CD8-positive, alpha-beta memory T cell (primary cell): ENCODE measurements around the gene NSMF. TPM values are rescaled to one million over a fixed set of nuclear protein-coding genes. Genes with fewer than 3 reads are reported as not detected.

Experiments
- CTCF ChIA-PET: fragments of 350-600 bp; sonication (Branson Sonifier 250); formaldehyde crosslinking; loops from one replicate; lab custom pipeline; 2021; ENCODE audit warnings: antibody characterized with exemption; lab: Charles Lee
- POLR2A ChIA-PET: fragments of 350-600 bp; sonication (Branson Sonifier 250); formaldehyde crosslinking; loops from one replicate; lab custom pipeline; 2021; ENCODE audit warnings: antibody characterized with exemption; lab: Charles Lee
- DNase-seq, 5 donors: peaks; one replicate each; pipeline versions ENCODE4 v3.0.0 to v3.0.0-alpha.2; 2020 to 2022; ENCODE audit warnings: mixed read lengths in 1 of 5
- H3K27ac ChIP-seq: one replicate; pipeline ENCODE4 v1.7.0; 2013; ENCODE audit warnings: low read depth, mild to moderate bottlenecking, low read length, moderate library complexity
- H3K27me3 ChIP-seq: 2 replicates; pipeline ENCODE4 v1.7.0; 2013; ENCODE audit warnings: low read length, mild to moderate bottlenecking; ENCODE audit not compliant: insufficient read depth, poor library complexity, severe bottlenecking
- H3K36me3 ChIP-seq: 2 replicates; pipeline ENCODE4 v1.7.0; 2013; ENCODE audit warnings: mild to moderate bottlenecking, low read length, moderate library complexity; ENCODE audit not compliant: insufficient read depth
- H3K4me1 ChIP-seq: 2 replicates; pipeline ENCODE4 v1.7.0; 2013; ENCODE audit warnings: mild to moderate bottlenecking, low read length, moderate library complexity; ENCODE audit not compliant: insufficient read depth
- H3K4me3 ChIP-seq: 2 replicates; pipeline ENCODE4 v1.7.0; 2013; ENCODE audit warnings: mild to moderate bottlenecking, low read length
- H3K9me3 ChIP-seq: 2 replicates; pipeline ENCODE4 v1.7.0; 2013; ENCODE audit warnings: mild to moderate bottlenecking, low read length
- H3K27ac Mint-ChIP-seq, 8 donors: one replicate each; pipeline ENCODE4 v1.8.0; 2020 to 2021; ENCODE audit warnings: mixed read lengths in 8 of 8, mild to moderate bottlenecking in 6 of 8, inconsistent platforms in 3 of 8, moderate library complexity in 3 of 8
- H3K27me3 Mint-ChIP-seq, 2 donors: one replicate each; pipeline ENCODE4 v1.8.0; 2020 to 2021; ENCODE audit warnings: mixed read lengths in 2 of 2, mild to moderate bottlenecking in 1 of 2, moderate library complexity in 1 of 2
- H3K36me3 Mint-ChIP-seq, 3 donors: one replicate each; pipeline ENCODE4 v1.8.0; 2020 to 2021; ENCODE audit warnings: mixed read lengths in 3 of 3, inconsistent platforms in 1 of 3, mild to moderate bottlenecking in 1 of 3
- H3K4me1 Mint-ChIP-seq, 3 donors: one replicate each; pipeline ENCODE4 v1.8.0; 2020 to 2021; ENCODE audit warnings: mixed read lengths in 3 of 3, inconsistent platforms in 1 of 3, mild to moderate bottlenecking in 1 of 3
- H3K4me3 Mint-ChIP-seq, 7 donors: one replicate each; pipeline ENCODE4 v1.8.0; 2020 to 2021; ENCODE audit warnings: mixed read lengths in 7 of 7, mild to moderate bottlenecking in 6 of 7, moderate library complexity in 4 of 7, inconsistent platforms in 2 of 7
- H3K9me3 Mint-ChIP-seq, 5 donors: one replicate each; pipeline ENCODE4 v1.8.0; 2020 to 2022; ENCODE audit warnings: mixed read lengths in 5 of 5, mild to moderate bottlenecking in 3 of 5, moderate library complexity in 2 of 5, inconsistent platforms in 1 of 5
- polyA plus RNA-seq: library from polyadenylated mRNA; unstranded; fragments of 300-500 nt; fragmentation: Illumina TruSeq; gene quantifications from one replicate; pipeline ENCODE4 v1.2.3, GENCODE V29; 2021
- total RNA-seq, 2 experiments: library from RNA; stranded (reverse); gene quantifications; one replicate each; pipeline ENCODE4 v1.2.3, GENCODE V29; 2021

The NSMF gene
- total and polyA plus RNA-seq, 3 experiments from 2014 or later: 15.4 to 42.8 (median 40.9) TPM

GRCh38 chr9:137435381-137435891, 23.7 kb downstream of the NSMF start:
- H3K27me3 ChIP-seq: no peaks in the 10 kb centered on the region
- no peaks in the 10 kb centered on the region for H3K36me3 Mint-ChIP-seq

GRCh38 chr9:137434498-137435380, 24.4 kb downstream of the NSMF start:
- peaks cover 0 to 6% (median 0%) of the 10 kb centered on the region in 3 donors for H3K4me1 Mint-ChIP-seq
- ChIA-PET POLR2A (no interaction called here), CTCF (interaction anchor here (1.2 kb wide), 1 partner anchor 9 kb away, joined by 5 read pairs; no protein-coding TSS in a partner anchor)

More at GRCh38 chr9:137435381-137435891, 23.7 kb downstream of the NSMF start:
- ChIA-PET CTCF (interaction anchor here (1.2 kb wide), 1 partner anchor 9 kb away, joined by 5 read pairs; no protein-coding TSS in a partner anchor), POLR2A (no interaction called here)
- H3K27me3 Mint-ChIP-seq: peaks cover 4% of the 10 kb centered on the region in 2 donors
- peak in 1 of 5 donors; percentile 34 for DNase-seq
- no peak overlapping the region for H3K4me3 Mint-ChIP-seq
- Histone ChIP-seq H3K9me3 (no peaks in the 10 kb centered on the region), H3K4me1 (no peaks in the 10 kb centered on the region), H3K4me3 (no peak overlapping the region), H3K27ac (peak overlapping the region; percentile 54), H3K36me3 (no peaks in the 10 kb centered on the region)
- H3K4me1 Mint-ChIP-seq: peaks cover 0 to 6% (median 0%) of the 10 kb centered on the region in 3 donors
- no peaks in the 10 kb centered on the region for H3K9me3 Mint-ChIP-seq
- H3K27ac Mint-ChIP-seq: no peak overlapping the region

GRCh38 chr9:137433916-137434431, 25.2 kb downstream of the NSMF start:
- H3K4me3 Mint-ChIP-seq: no peak overlapping the region
- ChIA-PET CTCF (no interaction called here), POLR2A (no interaction called here)
- H3K36me3 Mint-ChIP-seq: no peaks in the 10 kb centered on the region
- H3K27me3 ChIP-seq: no peaks in the 10 kb centered on the region
- H3K4me3 ChIP-seq: no peak overlapping the region
- no peaks in the 10 kb centered on the region for H3K9me3 ChIP-seq
- H3K36me3 ChIP-seq: no peaks in the 10 kb centered on the region
- H3K27ac Mint-ChIP-seq: no peak overlapping the region
- DNase-seq: peak in 1 of 5 donors; percentile 39
- no peak overlapping the region for H3K27ac ChIP-seq
- no peaks in the 10 kb centered on the region for H3K9me3 Mint-ChIP-seq
- no peaks in the 10 kb centered on the region for H3K4me1 ChIP-seq
- peaks cover 0 to 6% (median 0%) of the 10 kb centered on the region in 3 donors for H3K4me1 Mint-ChIP-seq
- no peaks in the 10 kb centered on the region for H3K27me3 Mint-ChIP-seq

More at GRCh38 chr9:137434498-137435380, 24.4 kb downstream of the NSMF start:
- Histone ChIP-seq H3K27me3 (no peaks in the 10 kb centered on the region), H3K36me3 (no peaks in the 10 kb centered on the region), H3K27ac (no peak overlapping the region), H3K4me1 (no peaks in the 10 kb centered on the region), H3K9me3 (no peaks in the 10 kb centered on the region), H3K4me3 (no peak overlapping the region)
- no peak overlapping the region for H3K27ac Mint-ChIP-seq
- no peaks in the 10 kb centered on the region for H3K36me3 Mint-ChIP-seq
- peaks cover 4% of the 10 kb centered on the region in 2 donors for H3K27me3 Mint-ChIP-seq
- peak in 1 of 5 donors; percentile 45 for DNase-seq
- no peak overlapping the region for H3K4me3 Mint-ChIP-seq
- no peaks in the 10 kb centered on the region for H3K9me3 Mint-ChIP-seq

- Histone ChIP-seq H3K4me3 (no peak overlapping the region), H3K27me3 (no peaks in the 10 kb centered on the region), H3K9me3 (no peaks in the 10 kb centered on the region), H3K27ac (no peak overlapping the region), H3K4me1 (no peaks in the 10 kb centered on the region), H3K36me3 (no peaks in the 10 kb centered on the region)
- no peak overlapping the region for H3K27ac Mint-ChIP-seq
- DNase-seq: peak in 1 of 5 donors; percentile 42
- H3K9me3 Mint-ChIP-seq: no peaks in the 10 kb centered on the region
- no peaks in the 10 kb centered on the region for H3K36me3 Mint-ChIP-seq
- H3K4me1 Mint-ChIP-seq: peaks cover 0 to 6% (median 0%) of the 10 kb centered on the region in 3 donors
- no peaks in the 10 kb centered on the region for H3K27me3 Mint-ChIP-seq
- ChIA-PET CTCF (no interaction called here), POLR2A (no interaction called here)
- H3K4me3 Mint-ChIP-seq: no peak overlapping the region
These were observed 25.7 kb downstream of the NSMF start for GRCh38 chr9:137433349-137433915.

- Histone ChIP-seq H3K36me3 (no peaks in the 10 kb centered on the region), H3K27me3 (no peaks in the 10 kb centered on the region), H3K4me1 (no peaks in the 10 kb centered on the region), H3K4me3 (no peak overlapping the region), H3K9me3 (no peaks in the 10 kb centered on the region), H3K27ac (no peak overlapping the region)
- no peaks in the 10 kb centered on the region for H3K9me3 Mint-ChIP-seq
- POLR2A ChIA-PET: no interaction called here
- no peaks in the 10 kb centered on the region for H3K36me3 Mint-ChIP-seq
- H3K27me3 Mint-ChIP-seq: no peaks in the 10 kb centered on the region
- CTCF ChIA-PET: interaction anchor here (1.3 kb wide), 1 partner anchor 9 kb away, joined by 3 read pairs; the partner anchor contains the start of genes EXD3 and NOXA1
- H3K4me1 Mint-ChIP-seq: peaks cover 0 to 6% (median 0%) of the 10 kb centered on the region in 3 donors
- peak in 1 of 5 donors; percentile 46 for DNase-seq
- H3K27ac Mint-ChIP-seq: no peak overlapping the region
- no peak overlapping the region for H3K4me3 Mint-ChIP-seq
These were observed 26.3 kb downstream of the NSMF start for GRCh38 chr9:137432687-137433348.

GRCh38 chr9:137431416-137431931, 27.7 kb downstream of the NSMF start:
- DNase-seq: no peak
- no peaks in the 10 kb centered on the region for H3K4me1 ChIP-seq
- Mint-ChIP-seq H3K4me1 (peaks cover 0 to 6% (median 0%) of the 10 kb centered on the region in 3 donors), H3K36me3 (no peaks in the 10 kb centered on the region), H3K27ac (no peak overlapping the region), H3K4me3 (no peak overlapping the region), H3K27me3 (no peaks in the 10 kb centered on the region), H3K9me3 (no peaks in the 10 kb centered on the region)
- H3K27ac ChIP-seq: no peak overlapping the region
- ChIA-PET POLR2A (no interaction called here), CTCF (interaction anchor here (1.3 kb wide), 1 partner anchor 8 kb away, joined by 3 read pairs; the partner anchor contains the start of genes EXD3 and NOXA1)
- no peaks in the 10 kb centered on the region for H3K27me3 ChIP-seq
- H3K36me3 ChIP-seq: no peaks in the 10 kb centered on the region
- H3K4me3 ChIP-seq: no peak overlapping the region
- no peaks in the 10 kb centered on the region for H3K9me3 ChIP-seq

GRCh38 chr9:137430723-137431415, 28.3 kb downstream of the NSMF start:
- Histone ChIP-seq H3K36me3 (no peaks in the 10 kb centered on the region), H3K27me3 (no peaks in the 10 kb centered on the region), H3K4me3 (no peak overlapping the region), H3K27ac (no peak overlapping the region), H3K9me3 (no peaks in the 10 kb centered on the region), H3K4me1 (no peaks in the 10 kb centered on the region)
- peak in 1 of 5 donors; percentile 42 for DNase-seq
- H3K9me3 Mint-ChIP-seq: no peaks in the 10 kb centered on the region
- H3K27ac Mint-ChIP-seq: peak overlapping the region in 1 of 8 donors; percentile 29
- POLR2A ChIA-PET: no interaction called here
- no peak overlapping the region for H3K4me3 Mint-ChIP-seq
- CTCF ChIA-PET: no interaction called here
- peaks cover 0 to 6% (median 0%) of the 10 kb centered on the region in 3 donors for H3K4me1 Mint-ChIP-seq
- no peaks in the 10 kb centered on the region for H3K36me3 Mint-ChIP-seq
- H3K27me3 Mint-ChIP-seq: no peaks in the 10 kb centered on the region
